BE2C (cell line): Measurements from ENCODE around the gene DAD1. TPM values are rescaled to one million over a fixed set of nuclear protein-coding genes. Genes with fewer than 3 reads are reported as not detected.
"Not testable (repeated sequence)": the region's sequence is repeated elsewhere in the genome, so short reads cannot be mapped to it uniquely, and the experiment has no call there.

ENCODE experiments used
- DNase-seq: peaks from one replicate; pipeline ENCODE4 v3.0.0-alpha.2; 2020
- H3K27me3 ChIP-seq: fragments of 250-450 bp; sonication (Bioruptor Pico); 2 replicates; pipeline ENCODE4 v1.5.1; 2020; ENCODE audit warnings: mild to moderate bottlenecking
- H3K36me3 ChIP-seq: fragments of 250-450 bp; sonication (Bioruptor Pico); 2 replicates; pipeline ENCODE4 v1.5.1; 2020; ENCODE audit warnings: mild to moderate bottlenecking
- H3K4me1 ChIP-seq: fragments of 250-450 bp; sonication (Bioruptor Pico); 2 replicates; pipeline ENCODE4 v1.5.1; 2020
- H3K4me3 ChIP-seq: 2 replicates; pipeline ENCODE4 v1.5.1; 2011; ENCODE audit warnings: low read depth, low read length
- H3K9me3 ChIP-seq: fragments of 250-450 bp; sonication (Bioruptor Pico); 2 replicates; pipeline ENCODE4 v1.5.1; 2020
- CTCF ChIP-seq: IDR thresholded peaks from 2 replicates; pipeline ENCODE4 v1.5.1; 2012; ENCODE audit warnings: mild to moderate bottlenecking, low read depth, low read length
- polyA plus RNA-seq: library from polyadenylated mRNA; unstranded; fragments of >200 nt; gene quantifications from one replicate; pipeline ENCODE4 v1.2.1, GENCODE V29; 2012; ENCODE audit warnings: low read depth, missing spikeins; ENCODE audit not compliant: insufficient read length, insufficient read depth

DAD1 gene
- 335 TPM for polyA plus RNA-seq

GRCh38 chr14:22589096-22589839 lies at the start of gene DAD1:
Gene DAD1 (minus strand): TSS chr14:22589224. CDS start chr14:22589157, 67 bp downstream.
- peak within 1 kb of the TSS; percentile 97 for H3K4me3 ChIP-seq
- H3K9me3 ChIP-seq: no peaks in the 10 kb centered on the region
- peak; percentile 98 for DNase-seq
- no peaks in the 10 kb centered on the region for H3K36me3 ChIP-seq
- peaks cover 21% of the 10 kb centered on the region for H3K27me3 ChIP-seq
- no peaks in the 10 kb centered on the region for H3K4me1 ChIP-seq
- TF ChIP-seq CTCF: no peak

- H3K9me3 ChIP-seq, H3K36me3 ChIP-seq, H3K4me3 ChIP-seq, DNase-seq, H3K4me1 ChIP-seq: not testable (repeated sequence)
- H3K27me3 ChIP-seq: peaks cover 14% of the 10 kb centered on the region
Observed at GRCh38 chr14:22635980-22636379, 47.0 kb upstream of the DAD1 start.

- no peaks in the 10 kb centered on the region for H3K4me1 ChIP-seq
- no peaks in the 10 kb centered on the region for H3K9me3 ChIP-seq
- H3K4me3 ChIP-seq: no peak overlapping the region
- no peak for TF ChIP-seq CTCF
- peaks cover 22% of the 10 kb centered on the region for H3K27me3 ChIP-seq
- no peaks in the 10 kb centered on the region for H3K36me3 ChIP-seq
- no peak for DNase-seq
Observed at GRCh38 chr14:22634233-22634900, 45.3 kb upstream of the DAD1 start.

- Histone ChIP-seq H3K9me3 (no peaks in the 10 kb centered on the region), H3K4me3 (no peak overlapping the region), H3K4me1 (no peaks in the 10 kb centered on the region), H3K27me3 (peaks cover 51% of the 10 kb centered on the region), H3K36me3 (no peaks in the 10 kb centered on the region)
- no peak for DNase-seq
- no peak for TF ChIP-seq CTCF
Observed at GRCh38 chr14:22630486-22630885, 41.5 kb upstream of the DAD1 start.

- Histone ChIP-seq H3K4me1 (no peaks in the 10 kb centered on the region), H3K36me3 (no peaks in the 10 kb centered on the region)
Observed at GRCh38 chr14:22630066-22630465, 41.0 kb upstream of the DAD1 start.

GRCh38 chr14:22629361-22629760 lies 40.3 kb upstream of the DAD1 start:
- H3K27me3 ChIP-seq: peaks cover 49% of the 10 kb centered on the region
- H3K9me3 ChIP-seq: no peaks in the 10 kb centered on the region
- H3K36me3 ChIP-seq: no peaks in the 10 kb centered on the region
- TF ChIP-seq CTCF: no peak
- no peak for DNase-seq
- H3K4me3 ChIP-seq: no peak overlapping the region
- H3K4me1 ChIP-seq: no peaks in the 10 kb centered on the region

More at GRCh38 chr14:22630066-22630465, 41.0 kb upstream of the DAD1 start:
- Histone ChIP-seq H3K4me3 (no peak overlapping the region), H3K27me3 (peaks cover 49% of the 10 kb centered on the region), H3K9me3 (no peaks in the 10 kb centered on the region)
- no peak for TF ChIP-seq CTCF
- DNase-seq: no peak
